Measurements from ENCODE around the gene C17orf114.

DNA sequence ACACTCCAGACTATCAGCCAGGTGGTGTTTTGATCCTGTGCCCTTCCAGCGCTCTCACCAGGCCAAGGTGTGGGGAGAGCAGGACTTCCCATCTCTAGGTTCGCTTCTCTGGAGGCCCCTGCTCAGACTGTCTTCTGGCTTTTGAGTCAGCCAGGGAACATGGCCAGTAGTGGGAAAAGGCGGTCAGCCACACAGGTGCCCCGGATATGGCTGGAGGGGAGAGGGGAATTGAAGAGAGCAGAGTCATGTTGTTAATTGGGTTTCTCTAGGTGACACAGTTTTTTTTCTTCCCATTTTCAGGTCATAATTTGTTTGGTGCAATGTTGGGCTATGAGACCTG, 32.5 kb upstream of the C17orf114 start:
- TF ChIP-seq, protein P1, sequence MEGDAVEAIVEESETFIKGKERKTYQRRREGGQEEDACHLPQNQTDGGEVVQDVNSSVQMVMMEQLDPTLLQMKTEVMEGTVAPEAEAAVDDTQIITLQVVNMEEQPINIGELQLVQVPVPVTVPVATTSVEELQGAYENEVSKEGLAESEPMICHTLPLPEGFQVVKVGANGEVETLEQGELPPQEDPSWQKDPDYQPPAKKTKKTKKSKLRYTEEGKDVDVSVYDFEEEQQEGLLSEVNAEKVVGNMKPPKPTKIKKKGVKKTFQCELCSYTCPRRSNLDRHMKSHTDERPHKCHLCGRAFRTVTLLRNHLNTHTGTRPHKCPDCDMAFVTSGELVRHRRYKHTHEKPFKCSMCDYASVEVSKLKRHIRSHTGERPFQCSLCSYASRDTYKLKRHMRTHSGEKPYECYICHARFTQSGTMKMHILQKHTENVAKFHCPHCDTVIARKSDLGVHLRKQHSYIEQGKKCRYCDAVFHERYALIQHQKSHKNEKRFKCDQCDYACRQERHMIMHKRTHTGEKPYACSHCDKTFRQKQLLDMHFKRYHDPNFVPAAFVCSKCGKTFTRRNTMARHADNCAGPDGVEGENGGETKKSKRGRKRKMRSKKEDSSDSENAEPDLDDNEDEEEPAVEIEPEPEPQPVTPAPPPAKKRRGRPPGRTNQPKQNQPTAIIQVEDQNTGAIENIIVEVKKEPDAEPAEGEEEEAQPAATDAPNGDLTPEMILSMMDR (conservative IDR thresholded peaks at IDR 0.05; ENCODE audit: low read length) = no peak
- no peak for TF ChIP-seq EZH2phosphoT487 (IDR thresholded peaks at IDR 0.05; ENCODE audit: borderline replicate concordance, low read depth, low read length)

Data from OCI-LY7 (cell line).